HEK293 (cell line): ENCODE results near the gene HTR1D.

Experiments
- ZNF112 ChIP-seq: fragments of 450-650 bp; formaldehyde crosslinking; IDR thresholded peaks from 2 replicates; pipeline ENCODE4 v1.5.0; 2017; ENCODE audit warnings: missing biosample characterization, missing genetic modification characterization
- ZNF23 ChIP-seq: fragments of 450-650 bp; formaldehyde crosslinking; IDR thresholded peaks from 2 replicates; pipeline ENCODE4 v1.5.1; 2016; ENCODE audit warnings: missing biosample characterization, missing genetic modification characterization, borderline replicate concordance
- ZNF549 ChIP-seq: fragments of 450-650 bp; IDR thresholded peaks from 2 replicates; pipeline ENCODE4 v1.5.1; 2018; ENCODE audit warnings: missing biosample characterization, missing genetic modification characterization, mild to moderate bottlenecking, inconsistent platforms, moderate library complexity
- TF ChIP-seq, protein P1 (sequence below): fragments of 450-650 bp; formaldehyde crosslinking; IDR thresholded peaks from 2 replicates; pipeline ENCODE4 v1.5.1; 2016; ENCODE audit warnings: missing biosample characterization, missing genetic modification characterization

GRCh38 chr1:23249787-23250454, 32.6 kb upstream of the HTR1D start:
- no peak for TF ChIP-seq ZNF23 (tag by site-specific recombination)
- TF ChIP-seq ZNF549, result no peak
- TF ChIP-seq, protein P1, sequence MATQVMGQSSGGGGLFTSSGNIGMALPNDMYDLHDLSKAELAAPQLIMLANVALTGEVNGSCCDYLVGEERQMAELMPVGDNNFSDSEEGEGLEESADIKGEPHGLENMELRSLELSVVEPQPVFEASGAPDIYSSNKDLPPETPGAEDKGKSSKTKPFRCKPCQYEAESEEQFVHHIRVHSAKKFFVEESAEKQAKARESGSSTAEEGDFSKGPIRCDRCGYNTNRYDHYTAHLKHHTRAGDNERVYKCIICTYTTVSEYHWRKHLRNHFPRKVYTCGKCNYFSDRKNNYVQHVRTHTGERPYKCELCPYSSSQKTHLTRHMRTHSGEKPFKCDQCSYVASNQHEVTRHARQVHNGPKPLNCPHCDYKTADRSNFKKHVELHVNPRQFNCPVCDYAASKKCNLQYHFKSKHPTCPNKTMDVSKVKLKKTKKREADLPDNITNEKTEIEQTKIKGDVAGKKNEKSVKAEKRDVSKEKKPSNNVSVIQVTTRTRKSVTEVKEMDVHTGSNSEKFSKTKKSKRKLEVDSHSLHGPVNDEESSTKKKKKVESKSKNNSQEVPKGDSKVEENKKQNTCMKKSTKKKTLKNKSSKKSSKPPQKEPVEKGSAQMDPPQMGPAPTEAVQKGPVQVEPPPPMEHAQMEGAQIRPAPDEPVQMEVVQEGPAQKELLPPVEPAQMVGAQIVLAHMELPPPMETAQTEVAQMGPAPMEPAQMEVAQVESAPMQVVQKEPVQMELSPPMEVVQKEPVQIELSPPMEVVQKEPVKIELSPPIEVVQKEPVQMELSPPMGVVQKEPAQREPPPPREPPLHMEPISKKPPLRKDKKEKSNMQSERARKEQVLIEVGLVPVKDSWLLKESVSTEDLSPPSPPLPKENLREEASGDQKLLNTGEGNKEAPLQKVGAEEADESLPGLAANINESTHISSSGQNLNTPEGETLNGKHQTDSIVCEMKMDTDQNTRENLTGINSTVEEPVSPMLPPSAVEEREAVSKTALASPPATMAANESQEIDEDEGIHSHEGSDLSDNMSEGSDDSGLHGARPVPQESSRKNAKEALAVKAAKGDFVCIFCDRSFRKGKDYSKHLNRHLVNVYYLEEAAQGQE (tag by site-specific recombination), result no peak
- no peak for TF ChIP-seq ZNF112 (tag by site-specific recombination)
